ENCODE data around the gene KLHL28. TPM values are rescaled to one million over a fixed set of nuclear protein-coding genes. Genes with fewer than 3 reads are reported as not detected.

KLHL28 gene
- total and polyA plus RNA-seq, 10 of the 15 experiments (the other 5 are each of a cell fraction or from before 2014, with no cell fraction given) = 2.7 to 9.8 (median 6.2) TPM

GRCh38 chr14:44895716-44896115 lies 66.0 kb downstream of the KLHL28 start:
- in situ Hi-C loops (cut with MboI) = no loop called here
- CTCF ChIA-PET = interaction anchor here (0.7 to 2.1 kb wide), 2 partner anchors 18 to 60 kb away, joined by 3 to 10 read pairs; no protein-coding TSS in a partner anchor
- Histone ChIP-seq H3K27me3 (replicated peaks in 1 of 2; ENCODE audit: control insufficient read depth in 2 of 2, insufficient read depth in 2 of 2, low read length in 1 of 2) (no peaks in the 10 kb centered on the region), H3K4me3 (no peak overlapping the region), H2AFZ (ENCODE audit: control insufficient read depth, low read depth, low read length) (no peak overlapping the region), H3K9ac (ENCODE audit: control insufficient read depth, insufficient read depth, low read length) (no peak overlapping the region), H3K79me2 (ENCODE audit: control insufficient read depth, insufficient read depth, low read length) (no peaks in the 10 kb centered on the region), H3K4me1 (ENCODE audit: control insufficient read depth, insufficient read depth, low read length) (no peaks in the 10 kb centered on the region), H3K36me3 (ENCODE audit: control insufficient read depth in 2 of 2, insufficient read depth in 2 of 2, low read length in 1 of 2) (no peaks in the 10 kb centered on the region), H3K4me2 (ENCODE audit: control insufficient read depth, insufficient read depth) (no peak overlapping the region), H3K9me3 (replicated peaks; ENCODE audit: control insufficient read depth, insufficient read depth, low read length) (peaks cover 3% of the 10 kb centered on the region; the same call in 2 of the 3 replicates), H3K27ac (ENCODE audit: control insufficient read depth, insufficient read depth) (no peak overlapping the region), H4K20me1 (ENCODE audit: control insufficient read depth, insufficient read depth) (no peaks in the 10 kb centered on the region)
- RAD21 ChIA-PET (ENCODE audit: unreplicated experiment) = interaction anchor here (0.6 kb wide), 1 partner anchor 95 kb away, joined by 4 read pairs; no protein-coding TSS in a partner anchor
- FAIRE-seq = no peak
- no TSS peak for BruUV-seq (replicated peaks)
- intact Hi-C loops (cut with micrococcal nuclease; ENCODE audit: unreplicated experiment) = loop anchor here (2.0 to 5.0 kb wide), 3 partner anchors 67 to 357 kb away; partner anchors contain the start of genes MIS18BP1 and TOGARAM1
- no peak for DNase-seq (ENCODE audit: low read depth, low spot score)
- no peak for ATAC-seq
- POLR2A ChIA-PET = no interaction called here
- SMC1A ChIA-PET (ENCODE audit: uncharacterized antibody, unreplicated experiment) = interaction anchor here (0.5 to 1.6 kb wide), 3 partner anchors 18 to 93 kb away, joined by 3 to 5 read pairs (median 3); partner anchors contain the start of genes KLHL28 and TOGARAM1
- 100% methylated on average over 2 of the region's 2 CpGs for WGBS (ENCODE audit: insufficient coverage, insufficient replicate concordance, low lambda C conversion rate, missing lambda C conversion rate)
- no peak for TF ChIP-seq ZNF274 (IDR thresholded peaks at IDR 0.05; ENCODE audit: insufficient read depth, insufficient read length)
- no peak for TF ChIP-seq KLF5 (IDR thresholded peaks at IDR 0.05; ENCODE audit: partially characterized antibody)
- TF ChIP-seq SMAD1 (IDR thresholded peaks at IDR 0.05; ENCODE audit: low read depth, partially characterized antibody) = no peak
- no peak for TF ChIP-seq BACH1 (IDR thresholded peaks at IDR 0.05; ENCODE audit: borderline replicate concordance)
- TF ChIP-seq PML (IDR thresholded peaks at IDR 0.05; ENCODE audit: low read length) = no peak
- no peak for TF ChIP-seq ZNF687 (IDR thresholded peaks at IDR 0.05)
- TF ChIP-seq SMAD5 (IDR thresholded peaks at IDR 0.05; ENCODE audit: low read depth) = no peak
- TF ChIP-seq, protein P1, sequence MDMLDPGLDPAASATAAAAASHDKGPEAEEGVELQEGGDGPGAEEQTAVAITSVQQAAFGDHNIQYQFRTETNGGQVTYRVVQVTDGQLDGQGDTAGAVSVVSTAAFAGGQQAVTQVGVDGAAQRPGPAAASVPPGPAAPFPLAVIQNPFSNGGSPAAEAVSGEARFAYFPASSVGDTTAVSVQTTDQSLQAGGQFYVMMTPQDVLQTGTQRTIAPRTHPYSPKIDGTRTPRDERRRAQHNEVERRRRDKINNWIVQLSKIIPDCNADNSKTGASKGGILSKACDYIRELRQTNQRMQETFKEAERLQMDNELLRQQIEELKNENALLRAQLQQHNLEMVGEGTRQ (IDR thresholded peaks at IDR 0.05; ENCODE audit: borderline replicate concordance, low read depth, low read length) = no peak
- no peak for TF ChIP-seq NFIC (IDR thresholded peaks at IDR 0.05; ENCODE audit: low read depth, low read length)
- TF ChIP-seq TBL1XR1 (IDR thresholded peaks at IDR 0.05; ENCODE audit: low read depth, low read length) = no peak
- no peak for TF ChIP-seq ZNF592 (IDR thresholded peaks at IDR 0.05)
- no peak for TF ChIP-seq ASH2L (IDR thresholded peaks at IDR 0.05; ENCODE audit: borderline replicate concordance, low read depth)
- no peak for TF ChIP-seq NR2F1 (conservative IDR thresholded peaks at IDR 0.05)
- no peak for TF ChIP-seq CHD4 (IDR thresholded peaks at IDR 0.05)

Measured in GM12878 (cell line).